Limb (tissue), 2 donors: Measurements from ENCODE around the gene CDH24.

Source experiments
- DNase-seq, 2 donors: peaks; one replicate each; pipeline ENCODE4 v3.0.0-alpha.2; 2016; ENCODE audit errors: extremely low spot score in 2 of 2

CDH24 gene, protein sequence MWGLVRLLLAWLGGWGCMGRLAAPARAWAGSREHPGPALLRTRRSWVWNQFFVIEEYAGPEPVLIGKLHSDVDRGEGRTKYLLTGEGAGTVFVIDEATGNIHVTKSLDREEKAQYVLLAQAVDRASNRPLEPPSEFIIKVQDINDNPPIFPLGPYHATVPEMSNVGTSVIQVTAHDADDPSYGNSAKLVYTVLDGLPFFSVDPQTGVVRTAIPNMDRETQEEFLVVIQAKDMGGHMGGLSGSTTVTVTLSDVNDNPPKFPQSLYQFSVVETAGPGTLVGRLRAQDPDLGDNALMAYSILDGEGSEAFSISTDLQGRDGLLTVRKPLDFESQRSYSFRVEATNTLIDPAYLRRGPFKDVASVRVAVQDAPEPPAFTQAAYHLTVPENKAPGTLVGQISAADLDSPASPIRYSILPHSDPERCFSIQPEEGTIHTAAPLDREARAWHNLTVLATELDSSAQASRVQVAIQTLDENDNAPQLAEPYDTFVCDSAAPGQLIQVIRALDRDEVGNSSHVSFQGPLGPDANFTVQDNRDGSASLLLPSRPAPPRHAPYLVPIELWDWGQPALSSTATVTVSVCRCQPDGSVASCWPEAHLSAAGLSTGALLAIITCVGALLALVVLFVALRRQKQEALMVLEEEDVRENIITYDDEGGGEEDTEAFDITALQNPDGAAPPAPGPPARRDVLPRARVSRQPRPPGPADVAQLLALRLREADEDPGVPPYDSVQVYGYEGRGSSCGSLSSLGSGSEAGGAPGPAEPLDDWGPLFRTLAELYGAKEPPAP

GRCh38 chr14:23056956-23057756 lies at the start of gene CDH24:
TSS of gene CDH24 (minus strand) at chr14:23057520. CDS start at chr14:23055733, 1,787 bp downstream.
- DNase-seq, result peak; percentile 74 to 86

- no peak for DNase-seq
These were observed 49.4 kb upstream of the CDH24 start for GRCh38 chr14:23106747-23107045.

DNA sequence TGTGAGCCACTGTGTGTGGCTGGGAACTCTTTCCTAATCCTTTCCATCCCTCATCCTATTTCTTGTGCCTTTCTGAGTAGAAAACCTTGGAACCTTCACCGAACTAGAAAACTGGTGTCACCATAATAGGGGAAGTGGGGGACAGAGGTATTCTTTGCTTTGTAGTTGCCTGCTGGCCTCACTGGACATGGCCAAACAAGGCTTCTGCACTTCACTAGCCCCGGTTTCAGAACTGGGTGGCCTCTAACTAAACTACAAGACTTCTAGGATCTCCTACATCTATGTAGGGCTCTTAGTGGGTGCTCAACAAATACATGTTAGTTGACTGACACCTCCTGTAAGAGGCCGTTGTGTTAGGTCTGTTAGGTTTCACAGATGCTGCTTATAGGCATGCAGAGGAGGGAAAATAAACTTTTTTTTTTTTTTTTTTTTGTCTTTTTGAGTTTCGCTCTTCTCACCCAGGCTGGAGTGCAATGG lies 48.1 kb upstream of the CDH24 start:
- DNase-seq, result no peak

DNA sequence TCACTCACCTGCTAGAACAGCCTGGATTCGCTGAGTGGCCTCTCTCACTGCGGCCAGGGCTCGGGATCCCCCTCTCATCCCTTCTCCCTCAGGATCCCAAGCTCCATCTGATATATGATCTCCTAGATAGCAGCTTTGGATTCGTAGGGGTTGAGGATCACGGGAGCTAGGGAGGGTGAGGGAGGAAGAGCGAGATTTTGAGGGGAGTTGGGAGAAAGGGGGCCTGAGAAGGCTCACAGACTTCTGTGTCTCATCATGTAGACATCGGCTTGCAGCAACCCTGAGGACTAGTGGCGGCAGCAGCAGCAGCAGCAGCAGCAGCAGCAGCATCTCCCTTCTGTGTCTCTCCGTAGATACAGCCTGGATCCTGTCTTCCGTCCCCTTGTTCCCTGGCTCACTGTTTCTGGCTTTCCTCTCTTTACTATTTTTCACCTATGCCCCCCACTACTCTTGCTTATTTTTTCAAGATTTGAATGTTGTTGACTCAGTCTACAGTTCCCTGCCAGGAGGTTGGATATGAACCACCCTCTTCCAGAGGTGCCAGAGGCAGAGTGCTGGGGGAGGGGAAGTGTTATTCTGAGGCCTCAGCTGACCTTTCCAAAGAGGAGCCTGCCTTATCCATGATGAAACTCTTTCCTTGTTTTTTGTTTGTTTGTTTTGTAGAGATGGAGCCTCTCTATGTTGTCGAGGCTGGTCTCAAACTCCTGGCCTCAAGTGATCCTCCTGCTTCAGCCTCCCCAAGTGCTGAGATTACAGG lies 47.4 kb upstream of the CDH24 start, which contains the start of gene CIROP:
TSS of gene CIROP (minus strand) at position 399 of the 757 bp plus-strand sequence. CDS start at position 330, 69 bp downstream.
- DNase-seq, result no peak

GRCh38 chr14:23104070-23104590 lies 46.8 kb upstream of the CDH24 start:
- no peak for DNase-seq

DNA sequence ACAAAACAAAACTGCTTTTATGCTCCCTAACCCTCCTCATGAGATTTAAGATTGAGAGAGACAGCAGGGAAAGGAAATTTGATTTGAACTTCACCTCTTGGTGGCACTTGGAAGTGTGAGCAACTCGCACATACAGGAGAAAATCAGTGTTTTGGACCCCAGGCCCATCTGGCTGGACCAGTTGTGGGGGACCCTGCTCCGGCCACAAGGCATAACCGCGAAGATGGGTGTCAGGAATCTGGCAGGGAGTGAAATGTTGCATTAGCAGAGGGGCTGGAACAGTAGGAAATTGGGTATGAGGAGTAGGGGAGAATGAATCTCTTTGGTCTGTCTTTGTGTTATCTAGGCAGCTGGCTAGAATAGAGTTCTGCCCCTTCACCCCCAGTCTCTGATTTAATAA lies 46.3 kb upstream of the CDH24 start:
- no peak for DNase-seq

DNA sequence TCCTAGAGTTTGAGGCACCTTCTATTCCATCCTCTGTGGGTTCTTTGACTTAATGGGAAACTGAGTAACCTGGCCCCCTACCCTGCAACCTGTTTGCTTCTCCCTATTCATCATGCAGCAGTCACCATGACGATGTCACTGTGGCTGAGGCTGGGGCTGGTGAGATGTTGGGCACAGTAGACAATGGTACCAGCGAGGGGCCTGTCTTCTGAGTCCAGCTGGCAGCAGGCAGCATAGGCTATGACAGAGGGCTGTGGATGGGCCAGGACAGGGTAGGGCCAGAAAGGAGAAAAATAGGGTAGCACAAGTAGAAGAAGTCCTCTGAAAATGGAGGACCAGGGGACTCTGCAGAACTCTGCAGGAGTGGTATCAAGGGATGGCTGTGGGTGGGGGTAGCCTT lies 45.5 kb upstream of the CDH24 start:
- no peak for DNase-seq

DNA sequence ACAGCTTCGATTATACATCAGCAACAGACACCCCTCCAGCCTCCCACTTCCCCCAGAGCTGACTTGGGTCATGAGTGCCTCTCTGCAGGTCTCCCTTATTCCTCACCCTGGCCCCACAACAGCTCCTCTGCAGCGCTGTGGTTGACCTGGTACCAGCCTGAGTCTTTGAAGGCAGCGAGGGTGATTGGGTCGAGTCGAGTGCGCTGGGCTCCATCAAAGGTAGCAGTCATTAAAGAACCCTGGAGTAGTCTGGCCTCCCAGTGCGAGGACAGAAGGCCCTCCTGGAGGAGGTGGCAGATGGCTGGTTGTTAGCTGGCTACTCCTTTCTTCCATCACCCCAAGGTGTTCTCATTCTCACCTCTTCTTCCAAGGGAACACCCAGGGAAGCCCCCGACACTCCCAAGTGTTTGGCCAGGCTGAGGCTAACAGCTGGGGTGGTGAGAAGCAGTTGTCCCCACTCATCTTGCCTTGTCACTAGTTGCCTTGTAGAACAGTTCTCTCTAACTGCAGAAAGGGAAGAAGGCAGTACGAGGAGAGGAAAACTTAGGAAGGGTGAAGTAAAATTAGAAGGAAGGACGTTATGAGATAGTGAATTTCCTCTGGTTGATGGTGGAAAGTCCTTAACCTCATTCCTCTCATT lies 44.8 kb upstream of the CDH24 start:
- DNase-seq, result no peak

- DNase-seq, result no peak
These were observed 44.1 kb upstream of the CDH24 start for GRCh38 chr14:23101213-23101970.

DNA sequence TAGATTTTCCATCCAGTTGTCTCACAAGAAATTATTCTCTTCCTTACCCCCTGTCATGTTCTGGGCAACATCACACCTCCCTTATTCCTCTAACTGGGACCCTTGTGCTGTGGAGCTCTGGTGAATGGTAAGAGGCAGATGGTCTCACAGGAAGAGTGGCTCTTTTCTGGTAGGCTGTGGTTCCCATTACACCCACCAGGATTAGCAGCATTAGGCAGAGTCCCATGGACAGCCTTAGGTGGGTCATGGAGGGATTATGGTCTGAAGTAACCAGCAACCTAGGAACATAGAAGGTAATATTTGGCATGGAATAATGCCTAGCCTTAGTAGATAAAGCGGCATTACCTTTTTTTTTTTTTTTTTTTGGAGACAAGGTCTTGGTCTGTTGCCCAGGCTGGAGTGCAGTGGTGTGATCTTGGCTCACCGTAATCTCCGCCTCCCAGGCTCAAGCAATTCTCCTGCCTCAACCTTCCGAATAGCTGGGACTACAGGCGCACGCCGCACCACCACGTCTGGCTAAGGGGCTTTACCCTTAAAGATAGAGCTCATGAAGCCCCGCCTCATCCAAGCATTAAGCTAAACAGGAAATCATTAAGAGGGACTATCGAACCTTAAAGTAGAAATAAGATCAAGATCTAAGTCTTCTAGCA lies 42.0 kb upstream of the CDH24 start:
- DNase-seq, result no peak

DNA sequence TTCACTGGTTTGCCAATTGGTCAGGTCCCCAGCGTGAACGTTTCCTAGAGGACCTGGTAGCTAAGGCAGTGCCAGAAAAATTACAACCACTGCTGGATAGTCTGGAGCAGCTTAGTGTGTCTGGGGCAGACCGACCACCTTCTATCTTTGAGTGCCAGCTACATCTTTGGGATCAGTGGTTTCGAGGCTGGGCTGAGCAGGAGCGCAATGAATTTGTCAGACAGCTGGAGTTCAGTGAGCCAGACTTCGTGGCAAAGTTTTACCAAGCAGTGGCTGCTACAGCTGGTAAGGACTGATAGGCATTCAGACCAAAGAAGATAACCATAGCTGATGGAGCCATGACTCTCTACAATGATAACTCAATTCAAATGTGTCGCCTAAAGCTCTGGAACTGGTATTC lies 40.5 kb upstream of the CDH24 start:
- no peak for DNase-seq

DNA sequence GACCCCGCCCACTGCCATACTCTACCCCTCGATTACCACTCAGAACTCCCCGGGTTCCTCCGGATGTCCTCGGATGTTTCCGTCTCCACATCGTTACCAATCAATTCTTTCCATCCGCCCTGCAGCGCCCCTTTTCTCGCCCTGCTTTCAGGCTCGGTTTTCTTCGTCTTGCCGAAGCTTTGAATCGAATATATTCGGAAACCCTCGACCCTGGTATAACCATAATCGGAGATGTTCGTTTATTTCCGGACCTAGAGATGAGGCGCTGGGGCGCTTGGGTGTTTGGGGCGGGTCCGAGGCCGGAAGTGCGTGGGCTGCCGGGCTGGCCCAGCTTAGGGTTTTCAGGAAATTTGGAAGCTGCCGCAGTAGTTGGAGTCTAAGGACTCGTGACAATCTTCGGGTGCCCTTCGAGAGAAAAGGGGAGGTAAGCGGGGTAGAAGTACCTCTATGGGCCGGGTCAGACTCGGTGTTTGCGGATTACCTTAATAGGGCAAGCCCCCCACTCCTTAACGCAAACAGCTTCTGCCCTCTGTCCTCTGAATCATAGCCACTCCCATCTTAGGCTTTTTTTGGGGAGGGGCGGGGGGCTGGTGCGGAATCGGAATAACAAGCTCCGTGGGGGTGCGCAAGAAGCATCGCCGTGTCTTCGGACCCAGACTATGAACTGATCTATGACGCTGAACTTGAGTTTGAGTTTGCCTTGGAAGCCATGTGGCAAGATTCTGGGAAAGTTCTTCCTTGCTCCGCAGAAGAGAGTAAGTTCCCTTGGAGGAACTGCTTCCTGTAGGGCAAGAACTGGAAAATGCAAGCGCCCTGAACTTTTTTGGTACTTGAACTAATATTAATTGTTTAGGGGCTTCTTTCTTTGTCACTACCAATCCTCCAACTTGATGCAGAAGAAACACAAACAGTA lies 38.1 kb upstream of the CDH24 start, which contains the start of gene C14orf119:
TSS of gene C14orf119 (plus strand) at position 310 of the 913 bp plus-strand sequence. CDS start 2,154 bp downstream, outside the sequence.
- DNase-seq, result peak in 1 of 2 donors; percentile 100

- DNase-seq, result peak; percentile 89 to 99
These were observed 37.4 kb upstream of the CDH24 start, which contains the start of gene ACIN1 for GRCh38 chr14:23094666-23095195. TSS of gene ACIN1 (minus strand) at chr14:23095136. CDS start at chr14:23095112, 24 bp downstream.

DNA sequence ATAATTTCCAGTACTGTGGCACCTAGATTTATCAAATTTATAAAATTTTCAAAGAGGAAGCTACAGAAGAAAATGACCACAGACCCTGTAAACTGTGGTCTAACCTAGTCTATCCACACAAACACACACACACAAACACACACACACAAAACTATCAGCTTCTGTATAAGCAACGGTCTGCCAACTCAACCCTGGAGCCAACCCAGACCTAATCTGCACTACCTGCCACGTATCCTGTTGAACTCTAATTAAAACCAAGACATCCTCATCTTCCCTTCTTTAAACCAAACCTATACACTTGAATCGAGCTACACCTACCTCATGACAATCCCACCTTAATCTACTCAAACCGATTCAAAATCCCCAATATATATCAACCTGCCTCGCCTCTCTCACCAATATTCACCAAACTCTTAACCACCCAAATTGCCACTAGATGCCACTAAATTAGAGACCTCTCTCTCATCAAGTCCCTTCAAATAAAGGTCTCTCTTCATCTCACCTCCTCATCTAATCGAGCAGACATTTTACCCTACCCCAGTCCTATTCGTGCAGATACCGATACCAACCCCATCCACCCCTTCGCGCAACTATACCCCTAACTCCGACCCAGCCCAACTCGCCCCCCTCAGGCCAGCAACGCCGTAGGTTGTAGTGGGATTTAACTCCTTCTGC lies 36.8 kb upstream of the CDH24 start:
- no peak for DNase-seq

GRCh38 chr14:23093526-23093925 lies 36.2 kb upstream of the CDH24 start:
- DNase-seq, result no peak

DNA sequence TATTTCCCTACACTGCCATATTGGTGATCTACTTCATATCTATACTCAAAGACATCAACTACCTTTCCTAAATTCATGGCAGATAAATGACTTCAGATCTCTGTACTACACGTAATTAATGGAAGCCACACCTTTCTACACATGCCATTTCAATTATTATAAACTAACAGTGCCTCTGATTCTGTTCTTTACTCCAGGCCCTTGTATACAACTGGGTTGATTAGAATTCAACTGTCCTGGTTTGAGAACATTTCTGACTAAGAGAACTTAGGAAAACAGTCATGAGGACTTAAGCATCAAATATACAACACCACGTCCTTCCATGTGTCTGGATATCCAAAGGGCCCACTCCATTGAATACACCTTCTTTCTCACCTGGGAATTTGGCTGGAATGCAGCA lies 35.8 kb upstream of the CDH24 start:
- DNase-seq, result no peak
